Activated CD8-positive, alpha-beta memory T cell treated with anti-CD3 and anti-CD28 coated beads, Interleukin-2, amount 50 U/mL, for 1 hour (primary cell): Measurements from ENCODE around the gene KRTAP13-1.

ENCODE experiments used
- DNase-seq: peaks from one replicate; pipeline ENCODE4 v3.0.0-alpha.2; 2020; ENCODE audit errors: extremely low read depth

Gene KRTAP13-1, protein sequence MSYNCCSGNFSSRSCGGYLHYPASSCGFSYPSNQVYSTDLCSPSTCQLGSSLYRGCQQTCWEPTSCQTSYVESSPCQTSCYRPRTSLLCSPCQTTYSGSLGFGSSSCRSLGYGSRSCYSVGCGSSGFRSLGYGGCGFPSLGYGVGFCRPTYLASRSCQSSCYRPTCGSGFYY

GRCh38 chr21:30395731-30396130 lies at the start of gene KRTAP13-1:
Gene KRTAP13-1 (plus strand): TSS chr21:30396031. CDS start chr21:30396087, 56 bp downstream.
- no peak for DNase-seq

GRCh38 chr21:30348506-30348905 lies 47.3 kb upstream of the KRTAP13-1 start, which contains the start of gene KRTAP23-1:
Gene KRTAP23-1 (minus strand): TSS chr21:30348606. CDS start chr21:30348606, 0 bp downstream.
- no peak for DNase-seq

- no peak for DNase-seq
Observed at GRCh38 chr21:30349572-30349971, 46.3 kb upstream of the KRTAP13-1 start.

DNA sequence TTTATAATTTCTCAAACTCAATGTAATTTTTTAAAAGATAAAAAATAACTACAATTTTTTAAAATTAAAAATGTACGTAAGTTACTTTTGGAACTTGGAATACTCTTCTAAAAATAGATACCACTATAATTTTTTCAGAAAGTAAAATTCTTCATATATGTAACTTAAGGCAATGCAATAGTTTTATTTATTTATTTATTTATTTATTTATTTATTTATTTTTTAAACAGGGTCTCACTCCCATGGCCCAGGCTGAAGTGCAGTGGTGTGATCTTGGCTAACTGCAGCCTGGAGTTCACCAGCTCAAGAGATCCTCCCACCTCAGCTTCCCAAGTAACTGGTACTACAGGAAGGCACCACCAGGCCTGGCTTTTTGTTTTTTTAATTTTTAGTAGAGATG lies 44.3 kb upstream of the KRTAP13-1 start:
- DNase-seq, result no peak

DNA sequence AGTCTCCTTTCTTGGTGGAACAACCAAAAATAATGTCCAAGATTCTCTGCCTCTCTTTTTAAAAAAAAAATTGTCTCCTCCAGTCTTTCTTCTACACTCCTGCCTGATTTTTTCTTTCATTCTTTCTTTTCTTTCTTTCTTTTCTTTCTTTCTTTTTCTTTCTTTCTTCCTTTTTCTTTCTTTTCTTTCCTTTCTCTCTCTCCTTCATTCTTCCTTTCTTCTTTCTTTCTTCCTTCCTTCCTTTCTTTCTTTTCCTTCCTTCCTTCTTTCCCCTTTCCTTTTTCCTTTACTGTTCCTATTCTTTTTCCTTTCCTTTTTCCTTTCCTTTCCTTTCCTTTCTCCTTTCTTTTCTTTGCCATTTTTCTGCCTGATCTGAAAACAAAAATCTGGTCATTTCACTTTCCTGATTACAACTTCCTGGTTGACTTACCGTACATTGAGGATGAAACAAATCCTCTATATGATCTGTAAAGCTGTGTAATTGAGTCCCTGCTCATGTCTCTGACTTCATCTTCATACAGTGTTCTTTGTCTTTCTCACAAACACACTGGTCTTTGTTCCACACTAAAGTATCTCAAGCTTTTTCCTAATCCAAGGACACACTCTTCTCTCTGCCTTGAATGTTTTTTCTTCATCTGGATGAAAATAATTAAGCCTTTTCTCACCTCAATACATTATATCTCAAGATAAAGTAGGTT lies 41.4 kb upstream of the KRTAP13-1 start:
- no peak for DNase-seq

- no peak for DNase-seq
Observed at GRCh38 chr21:30355906-30356305, 39.9 kb upstream of the KRTAP13-1 start.

- DNase-seq, result no peak
Observed at GRCh38 chr21:30372139-30372770, 23.6 kb upstream of the KRTAP13-1 start, which contains the start of gene KRTAP13-2. Gene KRTAP13-2 (minus strand): TSS chr21:30372271. CDS start chr21:30372213, 58 bp downstream.

GRCh38 chr21:30382201-30382600 lies 13.6 kb upstream of the KRTAP13-1 start:
- DNase-seq, result no peak

DNA sequence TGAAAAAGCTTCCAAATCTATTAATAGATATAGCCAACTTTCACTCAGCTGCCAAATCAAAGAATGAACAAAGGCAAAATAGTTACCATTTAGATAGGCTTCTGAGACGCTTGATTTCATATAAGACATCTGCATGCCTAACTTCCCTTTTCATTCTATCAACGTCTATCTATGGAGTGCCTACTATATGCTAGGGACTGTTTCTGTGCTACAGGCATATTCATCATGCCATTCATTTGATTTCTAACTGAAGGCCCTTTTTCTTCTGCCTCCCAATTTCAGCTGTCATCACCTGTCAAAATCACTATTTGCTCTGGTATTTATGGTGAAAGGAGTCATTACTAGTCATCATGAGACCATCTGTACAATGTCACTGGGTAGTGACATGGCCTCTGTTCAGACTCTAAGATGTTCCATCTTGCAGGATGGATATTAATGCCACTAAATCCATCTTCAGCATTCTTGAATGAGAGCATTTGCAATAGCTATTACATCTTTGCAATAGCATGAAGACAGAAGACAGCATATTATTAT lies 4.3 kb upstream of the KRTAP13-1 start:
- no peak for DNase-seq

GRCh38 chr21:30408782-30409494 lies 13.1 kb downstream of the KRTAP13-1 start:
- no peak for DNase-seq

DNA sequence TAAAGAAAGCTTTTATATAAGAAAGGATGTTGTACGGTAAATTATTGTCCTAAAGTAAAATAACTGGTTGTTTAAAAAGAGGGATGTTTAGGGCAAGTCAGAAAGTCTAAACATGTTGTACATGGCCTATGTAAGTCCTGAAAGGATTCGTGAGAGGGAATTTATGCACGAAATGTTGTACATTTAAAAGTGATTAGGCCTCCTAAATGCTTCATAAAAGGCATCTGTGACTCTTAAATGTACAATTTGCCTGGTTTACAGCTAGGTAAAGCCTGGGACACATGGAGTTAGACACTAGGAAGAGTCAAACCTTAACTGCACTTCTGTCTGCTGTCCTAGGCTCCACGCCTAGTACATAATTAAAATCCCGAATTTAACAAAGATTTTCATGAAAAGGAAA lies 20.2 kb downstream of the KRTAP13-1 start:
- no peak for DNase-seq

- DNase-seq, result no peak
Observed at GRCh38 chr21:30425826-30426225, 30.0 kb downstream of the KRTAP13-1 start, which contains the start of gene KRTAP13-3. Gene KRTAP13-3 (minus strand): TSS chr21:30425926. CDS start chr21:30425912, 14 bp downstream.

- no peak for DNase-seq
Observed at GRCh38 chr21:30426731-30427130, 30.9 kb downstream of the KRTAP13-1 start.

- DNase-seq, result no peak
Observed at GRCh38 chr21:30430170-30430655, 34.4 kb downstream of the KRTAP13-1 start, which contains the start of gene KRTAP13-4. Gene KRTAP13-4 (plus strand): TSS chr21:30430220. CDS start chr21:30430276, 56 bp downstream.

DNA sequence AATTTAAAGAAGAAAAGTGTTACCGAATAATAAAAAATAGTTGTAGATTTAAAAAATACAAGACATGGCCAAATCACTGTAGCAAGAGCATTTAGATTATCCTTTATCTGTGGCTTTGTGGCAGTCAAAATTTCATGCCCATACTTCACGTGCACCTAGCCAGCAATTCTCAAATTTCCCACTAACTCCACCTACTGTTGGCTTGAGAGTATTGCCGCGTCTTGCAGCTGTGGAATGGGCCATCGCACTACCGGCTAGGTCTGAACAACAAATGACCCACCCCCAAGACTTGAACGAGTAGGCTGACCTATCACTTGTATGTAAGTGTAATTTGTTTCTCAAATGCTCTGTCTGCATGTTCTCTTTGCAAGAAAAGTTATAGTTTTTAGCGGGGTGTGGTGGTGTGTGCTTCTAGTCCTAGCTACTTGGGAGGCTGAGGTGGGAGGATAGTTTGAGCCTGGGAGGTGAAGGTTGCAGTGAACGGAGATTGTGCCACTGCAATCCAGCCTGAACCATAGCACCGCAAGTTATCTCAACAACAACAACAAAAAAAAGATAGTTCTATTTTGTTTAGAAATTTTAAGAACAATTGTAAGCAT lies 38.3 kb downstream of the KRTAP13-1 start:
- no peak for DNase-seq

DNA sequence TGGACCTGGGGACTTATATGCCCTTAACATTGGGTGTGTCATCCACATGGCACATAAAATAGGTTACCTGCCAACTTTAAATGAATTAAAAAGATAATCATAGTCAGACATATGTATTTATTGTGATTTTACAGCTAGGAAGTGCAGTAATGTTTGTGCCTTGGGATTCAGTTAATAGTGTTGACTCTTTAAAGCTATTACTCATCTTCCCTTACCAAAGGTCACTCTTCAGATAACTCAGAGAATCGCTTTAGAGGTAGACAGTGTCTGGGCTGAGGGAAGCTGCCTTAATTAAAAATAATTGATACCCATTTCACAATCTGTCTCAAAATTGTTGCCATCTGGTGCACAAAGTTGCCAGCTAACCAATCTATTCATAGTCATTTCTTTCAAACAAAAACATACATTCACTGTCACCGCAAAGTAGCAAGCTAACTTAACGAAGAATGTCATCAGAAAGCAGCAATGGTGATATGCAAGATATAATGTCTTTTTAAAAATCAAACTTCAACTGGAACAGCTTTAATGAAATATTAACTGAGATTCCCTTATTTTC lies 41.3 kb downstream of the KRTAP13-1 start:
- no peak for DNase-seq

DNA sequence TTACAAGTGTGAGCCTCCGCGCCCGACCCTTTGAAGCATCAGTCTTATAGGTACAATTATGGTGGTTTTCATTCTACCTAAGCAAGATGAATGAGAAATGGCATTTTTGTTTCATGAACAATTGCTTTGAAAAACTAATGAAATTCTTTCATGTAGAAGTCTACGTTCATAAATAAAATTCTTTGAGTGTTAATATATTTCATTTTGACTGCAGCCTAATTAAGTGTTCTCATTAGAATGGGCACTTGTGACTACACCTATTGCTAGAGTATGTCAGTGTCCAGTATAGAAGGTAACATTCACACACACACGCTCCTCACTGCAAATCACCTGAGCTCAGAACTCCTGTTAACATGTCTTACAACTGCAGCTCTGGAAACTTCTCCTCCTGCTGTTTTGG lies 44.1 kb downstream of the KRTAP13-1 start, which contains the start of gene KRTAP15-1:
KRTAP15-1 (plus strand) TSS at position 301 of the 400 bp plus-strand sequence; CDS start at position 354, 53 bp downstream.
- no peak for DNase-seq

DNA sequence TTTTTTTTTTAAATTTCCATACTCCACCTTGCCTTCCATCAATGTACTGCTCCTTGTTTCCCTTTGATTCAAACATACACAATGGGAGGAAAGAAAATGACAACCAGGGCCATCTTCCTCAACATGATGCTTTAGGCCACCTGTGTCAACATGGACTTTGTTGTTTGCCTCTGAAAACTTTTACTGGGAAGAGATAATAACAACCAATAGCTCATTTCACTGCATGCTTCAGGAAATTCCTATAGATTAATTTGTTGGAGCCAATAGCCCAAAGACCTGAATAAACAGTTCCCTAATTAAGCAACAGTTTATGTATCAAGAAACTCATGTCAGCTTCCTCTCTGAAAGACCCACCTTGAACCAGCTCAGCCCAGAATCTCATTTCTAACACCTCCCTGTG lies 47.4 kb downstream of the KRTAP13-1 start:
- DNase-seq, result no peak

DNA sequence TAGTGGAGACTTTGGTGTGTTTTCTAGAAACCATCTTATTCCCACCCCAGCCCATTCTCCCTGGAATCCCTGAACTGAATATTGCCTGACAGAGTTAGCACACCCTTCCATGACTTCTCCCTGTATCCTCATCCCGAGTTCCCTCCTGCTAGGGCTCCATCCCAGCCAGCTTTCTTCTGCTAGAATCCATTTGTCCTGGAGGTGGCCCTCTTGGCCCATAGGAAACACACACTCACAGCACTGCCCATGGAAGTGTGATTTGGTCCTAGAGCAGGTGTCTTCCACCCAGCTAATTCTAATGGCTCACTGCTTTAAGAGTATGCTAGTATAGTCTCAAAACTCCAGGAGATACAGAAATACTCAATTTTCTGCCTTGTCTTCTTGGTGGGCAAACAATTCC lies 48.4 kb downstream of the KRTAP13-1 start:
- no peak for DNase-seq
